Ovary (tissue), 3 donors: ENCODE measurements around the gene KCNH8.

Source experiments
- CTCF ChIP-seq, 3 donors: fragments of 450-650 bp in 2 of 3; fragments of 200-600 bp in 1 of 3; IDR thresholded peaks; one replicate each; pipeline versions ENCODE4 v1.5.1 to v1.8.0; 2016 to 2022; ENCODE audit warnings: antibody characterized with exemption in 3 of 3, mild to moderate bottlenecking in 1 of 3
- EP300 ChIP-seq: sonication (generic); formaldehyde crosslinking; IDR thresholded peaks from one replicate; pipeline ENCODE4 v1.6.1; 2017; ENCODE audit warnings: antibody characterized with exemption
- POLR2A ChIP-seq: fragments of 450-650 bp; IDR thresholded peaks from one replicate; pipeline ENCODE4 v1.6.1; 2017; ENCODE audit warnings: antibody characterized with exemption, mild to moderate bottlenecking, moderate library complexity
- donor health status: DM: no; HTN: no; CAD: no.

DNA sequence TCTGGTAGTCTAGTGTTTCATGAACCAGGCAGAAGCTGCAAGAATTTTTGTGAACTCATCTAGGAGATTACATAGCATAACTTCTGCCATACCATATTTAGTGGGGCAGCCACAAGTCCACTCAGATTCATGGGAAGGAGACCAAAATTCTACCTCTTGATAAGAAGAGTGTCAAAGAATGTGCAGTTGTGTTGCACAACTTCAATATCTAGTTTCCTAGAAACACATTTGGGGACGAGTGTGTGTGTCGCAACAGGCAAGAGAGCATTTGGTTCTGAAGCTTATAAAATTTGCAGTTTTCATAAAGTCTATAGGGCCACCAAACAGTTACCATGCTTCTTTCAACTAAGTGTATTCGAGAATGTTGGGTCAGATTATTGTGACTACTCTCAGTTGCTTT lies 115.3 kb downstream of the KCNH8 start:
- TF ChIP-seq CTCF (IDR thresholded peaks at IDR 0.05) (no peak), POLR2A (no peak), EP300 (no peak)
